Measurements from ENCODE around the gene ZDHHC13. TPM values are rescaled to one million over a fixed set of nuclear protein-coding genes. Genes with fewer than 3 reads are reported as not detected.

The ZDHHC13 gene
- polyA plus RNA-seq, 1 donor (not counting 4 experiments of a cell fraction or from before 2014, with no cell fraction given): 24.1 TPM

GRCh38 chr11:19193916-19194315 is 76.9 kb downstream of the ZDHHC13 start:
- no peak overlapping the region for H3K4me2 ChIP-seq (ENCODE audit: control insufficient read depth, extremely low read depth, insufficient read depth, low read depth, low read length)
- FAIRE-seq: no peak
- H4K20me1 ChIP-seq (ENCODE audit: control insufficient read depth, extremely low read depth, insufficient read depth, low read length): no peaks in the 10 kb centered on the region
- H3K4me1 ChIP-seq (ENCODE audit: control insufficient read depth, extremely low read depth, insufficient read depth, low read length): no peaks in the 10 kb centered on the region
- dilution Hi-C loops (cut with MboI; ENCODE audit: extremely low pct_ligation_motif_present, low sequenced_read_pairs): no loop called here
- H3K27ac ChIP-seq (ENCODE audit: control insufficient read depth, insufficient read depth, low read length): no peak overlapping the region
- no peaks in the 10 kb centered on the region for H3K36me3 ChIP-seq (ENCODE audit: control insufficient read depth in 2 of 2, extremely low read depth in 1 of 2, insufficient read depth in 2 of 2, low read length in 2 of 2)
- no peak for DNase-seq (ENCODE audit: low read depth, low spot score)
- H3K9me3 ChIP-seq (ENCODE audit: control insufficient read depth, low read depth, low read length): no peaks in the 10 kb centered on the region
- H3K9me1 ChIP-seq (ENCODE audit: control insufficient read depth, extremely low read depth, insufficient read depth, low read length): no peaks in the 10 kb centered on the region
- no peak overlapping the region for H3K4me3 ChIP-seq (ENCODE audit: control insufficient read depth in 2 of 3, extremely low read depth in 1 of 3, insufficient read depth in 2 of 3, low read depth in 1 of 3, low read length in 3 of 3)
- no peaks in the 10 kb centered on the region for H3K79me2 ChIP-seq (ENCODE audit: control insufficient read depth, insufficient read depth, low read length)
- peaks cover 6% of the 10 kb centered on the region for H3K27me3 ChIP-seq (ENCODE audit: control insufficient read depth, extremely low read depth, insufficient read depth, low read length)
- H3K9ac ChIP-seq (ENCODE audit: control insufficient read depth, extremely low read depth, insufficient read depth, low read length): no peak overlapping the region
- no peak overlapping the region for H2AFZ ChIP-seq (ENCODE audit: control insufficient read depth, low read length)
- no peak for TF ChIP-seq CTCF (optimal IDR thresholded peaks at IDR 0.05 in 1 of 3, IDR thresholded peaks at IDR 0.05 in 1 of 3, conservative IDR thresholded peaks at IDR 0.05 in 1 of 3; ENCODE audit: extremely low read depth in 1 of 3, insufficient read depth in 2 of 3, low read length in 3 of 3)
- no peak for TF ChIP-seq EZH2 (IDR thresholded peaks at IDR 0.05; ENCODE audit: low read length)

GRCh38 chr11:19194620-19195308 is 77.8 kb downstream of the ZDHHC13 start:
- Histone ChIP-seq H2AFZ (ENCODE audit: control insufficient read depth, low read length) (no peak overlapping the region), H3K36me3 (ENCODE audit: control insufficient read depth in 2 of 2, extremely low read depth in 1 of 2, insufficient read depth in 2 of 2, low read length in 2 of 2) (no peaks in the 10 kb centered on the region), H4K20me1 (ENCODE audit: control insufficient read depth, extremely low read depth, insufficient read depth, low read length) (no peaks in the 10 kb centered on the region), H3K4me2 (ENCODE audit: control insufficient read depth, extremely low read depth, insufficient read depth, low read depth, low read length) (no peak overlapping the region), H3K27ac (ENCODE audit: control insufficient read depth, insufficient read depth, low read length) (no peak overlapping the region), H3K9me3 (ENCODE audit: control insufficient read depth, low read depth, low read length) (no peaks in the 10 kb centered on the region), H3K27me3 (ENCODE audit: control insufficient read depth, extremely low read depth, insufficient read depth, low read length) (peaks cover 7% of the 10 kb centered on the region), H3K9me1 (ENCODE audit: control insufficient read depth, extremely low read depth, insufficient read depth, low read length) (no peaks in the 10 kb centered on the region), H3K4me1 (ENCODE audit: control insufficient read depth, extremely low read depth, insufficient read depth, low read length) (no peaks in the 10 kb centered on the region), H3K9ac (ENCODE audit: control insufficient read depth, extremely low read depth, insufficient read depth, low read length) (no peak overlapping the region), H3K79me2 (ENCODE audit: control insufficient read depth, insufficient read depth, low read length) (no peaks in the 10 kb centered on the region), H3K4me3 (ENCODE audit: control insufficient read depth in 2 of 3, extremely low read depth in 1 of 3, insufficient read depth in 2 of 3, low read depth in 1 of 3, low read length in 3 of 3) (no peak overlapping the region)
- TF ChIP-seq EZH2 (IDR thresholded peaks at IDR 0.05; ENCODE audit: low read length): no peak
- no peak for TF ChIP-seq CTCF (optimal IDR thresholded peaks at IDR 0.05 in 1 of 3, IDR thresholded peaks at IDR 0.05 in 1 of 3, conservative IDR thresholded peaks at IDR 0.05 in 1 of 3; ENCODE audit: extremely low read depth in 1 of 3, insufficient read depth in 2 of 3, low read length in 3 of 3)
- FAIRE-seq (no peak), DNase-seq (ENCODE audit: low read depth, low spot score) (no peak)
- dilution Hi-C loops (cut with MboI; ENCODE audit: extremely low pct_ligation_motif_present, low sequenced_read_pairs): no loop called here
